HG02610 (cell line): Measurements from ENCODE around the gene SCEL.
"Not testable (repeated sequence)": the region's sequence is repeated elsewhere in the genome, so short reads cannot be mapped to it uniquely, and the experiment has no call there.

Source experiments
- ATAC-seq: cut with Tn5 transposase; IDR thresholded peaks from one replicate; pipeline ENCODE4 v1.9.1; 2021; ENCODE audit warnings: mild to moderate bottlenecking, moderate library complexity; ENCODE audit not compliant: unreplicated experiment

The SCEL gene

GRCh38 chr13:77650409-77650808 is 114.9 kb downstream of the SCEL start:
- no peak for ATAC-seq

- no peak for ATAC-seq
Observed at GRCh38 chr13:77653301-77653700, 117.8 kb downstream of the SCEL start.

- ATAC-seq = not testable (repeated sequence)
Observed at GRCh38 chr13:77660016-77660415, 124.5 kb downstream of the SCEL start.

- no peak for ATAC-seq
Observed at GRCh38 chr13:77660841-77661250, 125.3 kb downstream of the SCEL start.

GRCh38 chr13:77662301-77662700 is 126.8 kb downstream of the SCEL start:
- not testable (repeated sequence) for ATAC-seq

GRCh38 chr13:77662831-77663230 is 127.3 kb downstream of the SCEL start:
- not testable (repeated sequence) for ATAC-seq

- no peak for ATAC-seq
Observed at GRCh38 chr13:77674852-77675251, 139.3 kb downstream of the SCEL start.

- ATAC-seq = no peak
Observed at GRCh38 chr13:77678691-77679235, 143.3 kb downstream of the SCEL start.

- ATAC-seq = no peak
Observed at GRCh38 chr13:77687799-77688198, 152.3 kb downstream of the SCEL start.

- ATAC-seq = no peak
Observed at GRCh38 chr13:77691871-77692270, 156.4 kb downstream of the SCEL start.

GRCh38 chr13:77692746-77693448 is 157.4 kb downstream of the SCEL start:
- no peak for ATAC-seq

- ATAC-seq = no peak
Observed at GRCh38 chr13:77693449-77693940, 158.0 kb downstream of the SCEL start.
